A673 (cell line): Measurements from ENCODE around the gene ALX3.

Source experiments
- EZH2 ChIP-seq: fragments of 200-600 bp; sonication (generic); IDR thresholded peaks from 2 replicates; pipeline ENCODE4 v1.6.1; 2017; ENCODE audit warnings: borderline replicate concordance, low read depth, mild to moderate bottlenecking, mixed read lengths, antibody characterized with exemption, low read length; ENCODE audit not compliant: poor library complexity, severe bottlenecking
- TF ChIP-seq, protein P1 (sequence below): fragments of 300-800, 200-600 bp; sonication (generic); conservative IDR thresholded peaks from 2 replicates; pipeline ENCODE4 v1.5.1; 2017; ENCODE audit warnings: low read depth, mild to moderate bottlenecking, antibody characterized with exemption, low read length, moderate library complexity, mixed read lengths

DNA sequence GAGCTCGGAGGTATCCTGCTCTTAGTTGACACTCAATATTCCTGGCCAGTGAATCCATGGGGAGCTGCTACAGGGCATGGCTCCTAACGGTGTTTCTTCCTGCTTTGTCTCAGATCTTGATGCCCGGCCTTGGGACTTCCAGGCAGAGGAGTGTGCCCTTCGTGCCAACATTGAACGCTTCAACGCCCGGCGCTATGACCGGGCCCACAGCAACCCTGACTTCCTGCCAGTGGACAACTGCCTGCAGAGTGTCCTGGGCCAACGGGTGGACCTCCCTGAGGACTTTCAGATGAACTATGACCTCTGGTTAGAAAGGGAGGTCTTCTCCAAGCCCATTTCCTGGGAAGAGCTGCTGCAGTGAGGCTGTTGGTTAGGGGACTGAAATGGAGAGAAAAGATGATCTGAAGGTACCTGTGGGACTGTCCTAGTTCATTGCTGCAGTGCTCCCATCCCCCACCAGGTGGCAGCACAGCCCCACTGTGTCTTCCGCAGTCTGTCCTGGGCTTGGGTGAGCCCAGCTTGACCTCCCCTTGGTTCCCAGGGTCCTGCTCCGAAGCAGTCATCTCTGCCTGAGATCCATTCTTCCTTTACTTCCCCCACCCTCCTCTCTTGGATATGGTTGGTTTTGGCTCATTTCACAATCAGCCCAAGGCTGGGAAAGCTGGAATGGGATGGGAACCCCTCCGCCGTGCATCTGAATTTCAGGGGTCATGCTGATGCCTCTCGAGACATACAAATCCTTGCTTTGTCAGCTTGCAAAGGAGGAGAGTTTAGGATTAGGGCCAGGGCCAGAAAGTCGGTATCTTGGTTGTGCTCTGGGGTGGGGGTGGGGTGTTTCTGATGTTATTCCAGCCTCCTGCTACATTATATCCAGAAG lies 16.7 kb downstream of the ALX3 start:
- TF ChIP-seq, protein P1, sequence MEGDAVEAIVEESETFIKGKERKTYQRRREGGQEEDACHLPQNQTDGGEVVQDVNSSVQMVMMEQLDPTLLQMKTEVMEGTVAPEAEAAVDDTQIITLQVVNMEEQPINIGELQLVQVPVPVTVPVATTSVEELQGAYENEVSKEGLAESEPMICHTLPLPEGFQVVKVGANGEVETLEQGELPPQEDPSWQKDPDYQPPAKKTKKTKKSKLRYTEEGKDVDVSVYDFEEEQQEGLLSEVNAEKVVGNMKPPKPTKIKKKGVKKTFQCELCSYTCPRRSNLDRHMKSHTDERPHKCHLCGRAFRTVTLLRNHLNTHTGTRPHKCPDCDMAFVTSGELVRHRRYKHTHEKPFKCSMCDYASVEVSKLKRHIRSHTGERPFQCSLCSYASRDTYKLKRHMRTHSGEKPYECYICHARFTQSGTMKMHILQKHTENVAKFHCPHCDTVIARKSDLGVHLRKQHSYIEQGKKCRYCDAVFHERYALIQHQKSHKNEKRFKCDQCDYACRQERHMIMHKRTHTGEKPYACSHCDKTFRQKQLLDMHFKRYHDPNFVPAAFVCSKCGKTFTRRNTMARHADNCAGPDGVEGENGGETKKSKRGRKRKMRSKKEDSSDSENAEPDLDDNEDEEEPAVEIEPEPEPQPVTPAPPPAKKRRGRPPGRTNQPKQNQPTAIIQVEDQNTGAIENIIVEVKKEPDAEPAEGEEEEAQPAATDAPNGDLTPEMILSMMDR: peak; percentile 96
- TF ChIP-seq EZH2: no peak
